22Rv1 (cell line): Measurements from ENCODE around the gene GOLPH3L.

Experiments used
- ZFX ChIP-seq: fragments of 450-650 bp; IDR thresholded peaks from 2 replicates; pipeline ENCODE4 v1.6.1; 2017; ENCODE audit warnings: antibody characterized with exemption, borderline replicate concordance
- TF ChIP-seq, protein P1 (sequence below): fragments of 450-650 bp; IDR thresholded peaks from 2 replicates; pipeline ENCODE4 v1.5.1; 2017; ENCODE audit warnings: mild to moderate bottlenecking

DNA sequence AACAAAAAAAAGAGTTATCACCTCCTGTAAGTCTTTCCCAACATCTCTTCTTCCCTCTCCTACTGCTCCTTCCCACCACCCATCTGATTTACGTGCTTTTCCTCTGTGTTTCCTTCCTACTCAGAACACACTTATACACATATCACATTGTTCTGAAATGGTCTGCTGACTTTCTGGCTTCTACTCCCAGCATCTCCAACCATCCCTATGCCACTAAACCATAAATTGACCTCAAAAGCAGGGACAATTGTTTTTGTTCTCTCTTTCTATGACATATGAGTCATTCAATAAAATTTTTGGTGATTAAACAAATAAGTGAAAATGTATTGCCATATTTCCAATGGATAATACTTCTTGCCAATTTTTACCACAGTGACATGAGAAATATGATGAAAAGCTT lies 8.2 kb downstream of the GOLPH3L start:
- TF ChIP-seq, protein P1, sequence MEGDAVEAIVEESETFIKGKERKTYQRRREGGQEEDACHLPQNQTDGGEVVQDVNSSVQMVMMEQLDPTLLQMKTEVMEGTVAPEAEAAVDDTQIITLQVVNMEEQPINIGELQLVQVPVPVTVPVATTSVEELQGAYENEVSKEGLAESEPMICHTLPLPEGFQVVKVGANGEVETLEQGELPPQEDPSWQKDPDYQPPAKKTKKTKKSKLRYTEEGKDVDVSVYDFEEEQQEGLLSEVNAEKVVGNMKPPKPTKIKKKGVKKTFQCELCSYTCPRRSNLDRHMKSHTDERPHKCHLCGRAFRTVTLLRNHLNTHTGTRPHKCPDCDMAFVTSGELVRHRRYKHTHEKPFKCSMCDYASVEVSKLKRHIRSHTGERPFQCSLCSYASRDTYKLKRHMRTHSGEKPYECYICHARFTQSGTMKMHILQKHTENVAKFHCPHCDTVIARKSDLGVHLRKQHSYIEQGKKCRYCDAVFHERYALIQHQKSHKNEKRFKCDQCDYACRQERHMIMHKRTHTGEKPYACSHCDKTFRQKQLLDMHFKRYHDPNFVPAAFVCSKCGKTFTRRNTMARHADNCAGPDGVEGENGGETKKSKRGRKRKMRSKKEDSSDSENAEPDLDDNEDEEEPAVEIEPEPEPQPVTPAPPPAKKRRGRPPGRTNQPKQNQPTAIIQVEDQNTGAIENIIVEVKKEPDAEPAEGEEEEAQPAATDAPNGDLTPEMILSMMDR: no peak
- no peak for TF ChIP-seq ZFX
